Peyer's patch (tissue), 4 donors: ENCODE measurements around the gene IPO11. TPM values are rescaled to one million over a fixed set of nuclear protein-coding genes. Genes with fewer than 3 reads are reported as not detected.

ENCODE experiments used
- DNase-seq, 3 donors: peaks; one replicate each; pipeline ENCODE4 v3.0.0-alpha.2; 2017 to 2019
- H3K27ac ChIP-seq, 4 donors: fragments of 200-600 bp; sonication (generic); one replicate each; pipeline ENCODE4 v1.5.1; 2016 to 2019
- H3K27me3 ChIP-seq, 2 donors: fragments of 200-600 bp; sonication (generic); one replicate each; pipeline ENCODE4 v1.5.1; 2019
- H3K36me3 ChIP-seq, 3 donors: fragments of 200-600 bp; sonication (generic); one replicate each; pipeline ENCODE4 v1.5.1; 2016 to 2019
- H3K4me1 ChIP-seq, 4 donors: fragments of 200-600 bp; sonication (generic); one replicate each; pipeline ENCODE4 v1.5.1; 2016 to 2019
- H3K4me3 ChIP-seq, 4 donors: fragments of 200-600 bp; sonication (generic); 1 replicate in 3 of 4; 2 replicates in 1 of 4; pipeline ENCODE4 v1.5.1; 2016 to 2019; ENCODE audit warnings: mild to moderate bottlenecking in 1 of 4
- H3K9me3 ChIP-seq, 4 donors: fragments of 200-600 bp; sonication (generic); one replicate each; pipeline ENCODE4 v1.5.1; 2016 to 2019; ENCODE audit warnings: mild to moderate bottlenecking in 1 of 4
- CTCF ChIP-seq, 6 experiments: fragments of 450-650 bp in 4 of 6; fragments of 200-600 bp in 2 of 6; sonication (generic) in 1 of 6; IDR thresholded peaks; one replicate each; pipeline ENCODE4 v1.5.1; 2017 to 2019; ENCODE audit warnings: antibody characterized with exemption in 6 of 6, mild to moderate bottlenecking in 3 of 6, moderate library complexity in 1 of 6
- POLR2A ChIP-seq, 2 donors: fragments of 450-650 bp; IDR thresholded peaks; one replicate each; pipeline ENCODE4 v1.5.1; 2017; ENCODE audit warnings: antibody characterized with exemption in 2 of 2, mild to moderate bottlenecking in 2 of 2, moderate library complexity in 2 of 2
- total RNA-seq, 4 donors: library from RNA; depleted of rRNA; stranded (reverse); fragments of >200 nt; gene quantifications; one replicate each; pipeline ENCODE4 v1.1.0, GENCODE V29; 2016

IPO11 gene
- total RNA-seq, 4 donors from 2014 or later: 5.6 to 27.2 (median 13.1) TPM

DNA sequence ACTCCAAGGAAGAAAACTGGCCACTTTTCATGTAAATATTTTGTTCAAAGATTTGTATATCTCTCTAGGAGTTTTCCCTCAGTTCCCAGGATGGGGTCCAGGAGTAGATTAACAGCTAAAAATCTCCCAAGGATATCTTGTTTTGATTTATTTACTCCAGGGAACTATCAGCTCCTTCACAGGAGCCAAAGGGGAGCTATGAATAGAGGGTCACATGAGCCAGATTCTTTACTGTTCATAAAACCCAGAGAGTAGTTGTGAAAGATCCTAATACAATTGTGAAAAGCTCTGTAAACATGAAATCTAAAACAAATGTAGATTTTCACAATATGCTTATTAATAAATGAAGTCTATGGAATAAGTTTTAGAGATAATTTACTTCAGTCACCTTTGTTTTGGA is 25.7 kb upstream of the IPO11 start:
- H3K36me3 ChIP-seq: peaks cover 0 to 75% (median 0%) of the 10 kb centered on the region in 3 donors
- TF ChIP-seq POLR2A (IDR thresholded peaks at IDR 0.05): no peak
- TF ChIP-seq CTCF (IDR thresholded peaks at IDR 0.05): no peak
- H3K27ac ChIP-seq: no peak overlapping the region

DNA sequence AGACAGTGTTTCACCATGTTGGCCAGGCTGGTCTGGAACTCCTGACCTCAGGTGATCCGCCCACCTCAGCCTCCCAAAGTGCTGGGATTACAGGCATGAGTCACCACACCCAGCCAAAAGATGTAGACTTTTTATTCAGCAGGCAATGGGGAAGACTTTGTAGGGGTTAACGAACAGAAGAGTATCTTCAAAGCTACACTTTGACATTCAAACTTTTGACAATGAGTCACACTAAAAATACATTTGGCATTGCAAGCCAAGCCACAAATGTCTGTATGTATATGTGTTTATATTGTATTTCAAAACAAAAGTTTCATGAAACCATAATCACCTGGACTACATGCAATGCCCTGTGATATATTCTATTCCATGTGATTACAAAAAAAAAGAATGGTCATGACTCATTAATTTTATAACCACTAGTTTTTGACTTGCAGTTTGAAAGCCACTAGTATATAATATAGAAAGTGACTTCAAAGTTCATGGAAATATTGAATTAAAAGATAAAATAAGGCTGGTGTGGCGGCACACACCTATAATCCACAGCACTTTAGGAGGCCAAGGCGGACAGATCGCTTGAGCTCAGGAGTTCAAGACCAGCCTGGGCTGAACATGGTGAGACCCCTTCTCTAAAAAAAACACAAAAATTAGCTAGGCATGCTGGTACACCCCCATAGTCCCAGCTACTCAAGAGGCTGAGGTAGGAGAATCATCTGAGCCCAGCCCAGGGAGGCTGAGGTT is 17.2 kb upstream of the IPO11 start:
- Histone ChIP-seq H3K4me3 (no peak overlapping the region), H3K27me3 (no peaks in the 10 kb centered on the region), H3K4me1 (no peaks in the 10 kb centered on the region), H3K9me3 (no peaks in the 10 kb centered on the region), H3K27ac (no peak overlapping the region), H3K36me3 (peaks cover 0 to 73% (median 0%) of the 10 kb centered on the region in 3 donors)
- no peak for DNase-seq
- TF ChIP-seq CTCF (IDR thresholded peaks at IDR 0.05) (no peak), POLR2A (IDR thresholded peaks at IDR 0.05) (no peak)

More for the DNA sequence above, 25.7 kb upstream of the IPO11 start:
- Histone ChIP-seq H3K4me3 (no peak overlapping the region), H3K9me3 (no peaks in the 10 kb centered on the region), H3K27me3 (no peaks in the 10 kb centered on the region), H3K4me1 (no peaks in the 10 kb centered on the region)
- no peak for DNase-seq

DNA sequence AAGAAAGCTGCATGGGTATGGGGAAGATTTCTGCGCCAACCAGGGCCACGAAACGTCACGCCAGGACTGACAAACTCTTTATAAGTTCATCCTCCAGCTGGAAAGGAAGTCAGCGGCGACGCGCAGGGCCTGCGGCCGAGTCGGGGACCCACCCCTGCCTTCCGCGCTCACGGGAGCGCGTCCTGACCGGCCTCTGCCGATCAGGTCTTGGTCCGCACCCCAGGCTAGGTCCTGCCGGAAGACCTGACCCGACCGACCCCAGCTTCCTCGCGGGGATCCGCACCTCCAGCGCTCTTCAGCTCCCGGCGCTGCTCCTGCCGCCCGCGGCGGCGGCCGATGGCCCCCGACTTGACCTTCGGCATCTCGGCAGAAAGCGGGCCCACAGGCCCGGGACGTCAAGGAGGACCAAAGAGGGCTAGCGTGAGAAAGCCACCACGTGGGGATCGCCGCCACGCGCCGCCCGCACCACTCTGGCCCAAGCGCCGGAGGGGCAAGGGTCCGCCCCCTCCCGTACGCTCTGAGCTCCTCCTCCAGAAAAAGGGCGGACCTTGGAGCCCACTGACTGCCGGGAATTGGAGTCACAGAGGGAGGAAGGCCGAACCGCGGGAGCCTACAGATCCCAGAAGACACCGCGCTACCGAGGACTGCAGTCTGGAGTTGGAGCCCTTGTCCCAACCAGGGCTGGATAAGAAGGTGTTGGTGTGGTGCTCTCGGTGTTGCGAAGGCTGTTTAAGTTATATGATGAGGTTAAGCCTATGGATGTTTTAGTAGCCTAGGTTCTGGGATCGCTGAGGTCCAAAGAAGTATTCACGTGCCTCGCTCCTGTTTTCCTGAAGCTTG is 8.9 kb upstream of the IPO11 start, which contains the start of gene DIMT1:
Gene DIMT1 (minus strand): TSS at position 495 of the 840 bp plus-strand sequence. CDS start 133 bp downstream, at position 362.
- H3K9me3 ChIP-seq: no peaks in the 10 kb centered on the region
- peak; percentile 94 to 98 (median 96) for DNase-seq
- H3K4me1 ChIP-seq: peaks cover 0 to 10% (median 4%) of the 10 kb centered on the region in 4 donors
- TF ChIP-seq POLR2A (IDR thresholded peaks at IDR 0.05) (peak in 1 of 2 donors; percentile 63), CTCF (IDR thresholded peaks at IDR 0.05) (no peak)
- H3K36me3 ChIP-seq: peaks cover 0 to 14% (median 0%) of the 10 kb centered on the region in 3 donors
- peak within 1 kb of the TSS; percentile 60 to 96 (median 82) for H3K4me3 ChIP-seq
- no peaks in the 10 kb centered on the region for H3K27me3 ChIP-seq
- H3K27ac ChIP-seq: peak within 1 kb of the TSS; percentile 86 to 98 (median 94)

DNA sequence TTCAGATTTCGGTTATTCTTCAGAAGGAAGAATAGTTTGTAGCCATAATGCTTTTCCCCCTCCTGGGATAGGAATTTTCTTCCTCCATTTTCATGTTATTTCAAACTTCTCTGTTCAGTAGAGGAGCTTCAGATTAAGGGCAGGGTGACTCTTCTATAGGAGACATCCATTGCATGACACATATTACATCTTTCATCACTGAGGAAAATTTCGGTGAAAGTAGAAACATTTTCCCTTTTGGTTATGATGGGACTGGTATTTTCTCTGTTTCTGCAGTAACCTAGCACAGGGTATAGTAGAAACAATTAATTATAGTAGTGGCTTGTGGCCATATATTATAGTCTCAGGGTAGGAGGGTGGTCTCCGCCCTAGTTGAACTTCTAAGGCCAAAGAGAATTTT is 1.1 kb downstream of the IPO11 start:
- H3K36me3 ChIP-seq: no peaks in the 10 kb centered on the region
- DNase-seq: no peak
- peaks cover 0 to 14% (median 3%) of the 10 kb centered on the region in 4 donors for H3K4me1 ChIP-seq
- H3K9me3 ChIP-seq: no peaks in the 10 kb centered on the region
- TF ChIP-seq CTCF (IDR thresholded peaks at IDR 0.05) (no peak), POLR2A (IDR thresholded peaks at IDR 0.05) (no peak)
- no peak overlapping the region for H3K27ac ChIP-seq
- H3K4me3 ChIP-seq: peak overlapping the region in 2 of 4 donors; percentile 72 to 99
- H3K27me3 ChIP-seq: no peaks in the 10 kb centered on the region

GRCh38 chr5:62418462-62419076 is 6.0 kb downstream of the IPO11 start:
- no peak for DNase-seq
- Histone ChIP-seq H3K4me1 (peaks cover 0 to 4% (median 1%) of the 10 kb centered on the region in 4 donors), H3K36me3 (no peaks in the 10 kb centered on the region), H3K27ac (no peak overlapping the region), H3K9me3 (no peaks in the 10 kb centered on the region), H3K27me3 (no peaks in the 10 kb centered on the region), H3K4me3 (no peak overlapping the region)
- TF ChIP-seq CTCF (IDR thresholded peaks at IDR 0.05) (no peak), POLR2A (IDR thresholded peaks at IDR 0.05) (no peak)
